ENCODE measurements around the gene C10orf90.

DNA sequence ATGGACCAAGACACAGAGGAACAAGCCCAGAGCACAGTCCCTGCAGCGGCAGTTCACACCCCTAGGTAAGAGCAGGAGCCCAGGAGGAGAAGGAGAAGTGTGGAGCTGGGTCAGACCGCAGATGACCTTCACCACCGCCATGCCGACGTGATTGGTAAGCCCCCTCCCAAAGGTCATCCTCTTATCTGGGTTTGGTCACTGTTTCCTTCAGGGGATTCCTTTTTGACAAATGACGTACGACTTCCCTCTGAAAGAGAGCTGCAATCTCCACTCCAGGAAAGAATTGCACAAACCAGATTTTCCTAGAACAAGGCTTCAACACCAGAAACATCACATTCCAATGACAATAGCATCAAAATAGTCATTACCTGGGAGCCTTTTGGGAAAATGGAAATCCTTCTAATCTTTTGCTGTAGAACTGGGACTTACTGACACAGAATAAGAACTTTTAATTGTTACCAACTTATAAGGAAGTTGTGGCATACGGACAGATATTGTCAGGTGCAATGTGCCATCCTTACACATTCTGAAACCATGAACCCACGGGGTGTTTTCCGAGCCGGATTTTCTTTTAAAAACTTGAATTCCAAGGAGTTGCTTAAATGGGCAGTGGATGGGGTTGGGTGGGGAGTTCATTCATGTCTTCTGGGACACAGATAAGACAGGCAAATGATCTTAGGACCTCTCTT lies 261.4 kb downstream of the C10orf90 start:
- TF ChIP-seq MYC (IDR thresholded peaks at IDR 0.05; ENCODE audit: low read depth, low read length) (no peak), CTCF (IDR thresholded peaks at IDR 0.05; ENCODE audit: low read depth, low read length) (no peak), POLR2A (IDR thresholded peaks at IDR 0.05; ENCODE audit: extremely low read depth, insufficient read length) (no peak), MAX (IDR thresholded peaks at IDR 0.05; ENCODE audit: low read depth, low read length) (no peak)
